NCI-H187 (cell line): Measurements from ENCODE around the gene OPALIN.
"Not testable (repeated sequence)": the region's sequence is repeated elsewhere in the genome, so short reads cannot be mapped to it uniquely, and the experiment has no call there.

Experiments
- DNase-seq, 2 experiments: peaks; one replicate each; lab custom pipeline; 2025; lab: John Stamatoyannopoulos, UW

Gene OPALIN

DNA sequence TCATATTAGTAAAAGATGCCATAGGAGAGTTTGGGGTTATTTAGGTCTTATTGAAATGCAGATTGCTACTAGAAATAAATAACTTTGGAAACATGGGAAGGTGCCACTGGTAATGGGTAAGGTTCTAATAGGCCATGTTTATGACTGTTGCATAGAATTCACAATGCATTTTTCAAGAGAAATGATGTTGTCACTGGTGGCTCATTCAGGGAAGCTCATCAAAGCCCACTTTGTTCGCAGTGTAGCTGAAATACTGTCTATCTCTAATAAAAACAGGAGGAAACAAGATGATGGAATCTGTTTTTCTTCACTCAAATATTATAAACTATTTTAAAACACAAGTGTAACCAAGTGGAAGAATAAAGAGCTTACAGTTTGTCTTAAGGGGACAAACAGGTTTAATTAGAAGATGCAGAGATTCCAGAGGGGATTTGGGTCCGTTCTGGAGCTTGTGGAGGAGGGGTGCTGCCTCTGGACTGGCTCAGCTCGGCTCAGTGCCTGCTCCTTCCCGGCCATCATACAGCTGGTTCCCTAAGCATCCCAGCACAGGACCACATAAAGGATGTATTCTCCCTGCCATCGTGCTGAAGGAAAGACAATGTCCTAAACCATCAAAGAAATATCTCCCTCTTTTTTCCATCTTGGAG lies 20.4 kb downstream of the OPALIN start:
- no peak for DNase-seq

- DNase-seq: no peak
Measured at GRCh38 chr10:96337106-96337505, 21.7 kb downstream of the OPALIN start.

GRCh38 chr10:96334616-96335526 lies 23.9 kb downstream of the OPALIN start:
- no peak for DNase-seq

DNA sequence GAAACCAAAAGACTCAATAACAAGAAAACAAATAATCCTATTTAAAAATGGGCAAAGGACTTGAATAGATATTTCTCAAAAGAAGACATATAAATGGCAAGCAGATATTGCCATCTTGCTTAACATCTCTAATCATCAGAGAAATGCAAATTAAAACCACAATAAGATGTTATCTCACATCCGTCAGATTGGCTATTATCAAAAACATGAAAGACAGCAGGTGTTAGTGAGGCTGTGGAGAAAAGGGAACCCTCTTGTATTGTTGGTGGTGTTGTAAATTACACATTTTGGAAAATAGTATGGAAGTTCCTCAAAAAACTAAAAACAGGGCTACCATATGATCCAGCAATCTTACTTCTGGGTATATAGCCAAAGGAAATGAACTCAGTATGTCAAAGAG lies 25.7 kb downstream of the OPALIN start:
- no peak for DNase-seq

GRCh38 chr10:96327462-96327861 lies 31.3 kb downstream of the OPALIN start:
- no peak for DNase-seq

- DNase-seq: no peak
Measured at GRCh38 chr10:96325719-96326373, 33.0 kb downstream of the OPALIN start.

DNA sequence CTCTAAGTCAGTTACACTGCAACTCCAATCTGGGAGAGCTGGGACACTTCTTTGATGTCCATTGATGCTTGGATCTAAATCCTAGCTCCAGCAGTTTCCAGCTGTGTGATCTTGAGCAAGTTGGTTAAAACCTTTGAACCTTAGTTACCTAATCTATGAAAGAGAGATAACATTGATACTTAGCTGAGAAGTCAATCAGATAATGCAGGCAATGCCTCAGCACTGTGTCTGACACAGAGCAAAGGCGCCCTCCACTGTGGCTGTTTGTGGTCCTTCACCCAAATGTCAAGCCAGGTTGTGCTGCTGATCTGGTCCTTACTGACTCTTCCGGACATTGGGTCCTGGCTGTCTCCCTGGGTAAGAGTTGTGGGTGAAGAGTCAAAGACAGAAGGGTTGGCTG lies 34.4 kb downstream of the OPALIN start:
- DNase-seq: no peak

- no peak for DNase-seq
Measured at GRCh38 chr10:96322275-96322674, 36.5 kb downstream of the OPALIN start.

- no peak for DNase-seq
Measured at GRCh38 chr10:96321822-96322221, 37.0 kb downstream of the OPALIN start.

DNA sequence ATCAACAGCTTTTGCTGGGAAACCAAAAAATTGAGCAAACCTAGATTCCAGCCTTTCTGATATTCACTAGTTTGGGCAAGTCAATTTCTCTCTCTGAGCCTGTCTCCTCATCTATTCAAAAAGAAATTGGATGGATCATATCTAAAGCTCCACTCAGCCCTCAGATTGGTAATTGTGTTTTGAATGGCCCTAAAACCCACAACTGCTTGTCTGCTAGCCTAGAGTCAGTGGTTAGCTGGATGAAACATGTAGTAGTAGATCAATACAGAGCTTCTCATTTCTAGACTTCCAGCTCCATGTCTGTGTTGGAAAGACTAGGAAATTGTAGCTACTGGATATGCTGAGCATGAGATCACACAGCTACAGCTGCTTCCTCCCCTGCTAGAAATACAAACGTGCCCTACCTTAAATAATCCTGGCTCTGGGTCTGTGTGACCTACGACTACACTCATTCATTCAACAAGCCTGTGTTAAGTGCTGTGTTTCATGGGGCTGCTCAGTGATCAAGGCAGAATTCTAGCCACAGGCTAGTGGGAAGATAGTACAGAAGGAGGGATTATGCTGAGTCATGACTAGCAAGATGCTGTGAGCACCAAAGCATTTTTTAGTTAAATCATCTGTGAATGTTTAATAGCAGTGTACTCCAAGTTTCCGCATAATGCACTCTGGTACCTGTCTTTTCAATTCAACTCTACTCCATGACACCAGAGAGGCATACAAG lies 38.9 kb downstream of the OPALIN start:
- no peak for DNase-seq

DNA sequence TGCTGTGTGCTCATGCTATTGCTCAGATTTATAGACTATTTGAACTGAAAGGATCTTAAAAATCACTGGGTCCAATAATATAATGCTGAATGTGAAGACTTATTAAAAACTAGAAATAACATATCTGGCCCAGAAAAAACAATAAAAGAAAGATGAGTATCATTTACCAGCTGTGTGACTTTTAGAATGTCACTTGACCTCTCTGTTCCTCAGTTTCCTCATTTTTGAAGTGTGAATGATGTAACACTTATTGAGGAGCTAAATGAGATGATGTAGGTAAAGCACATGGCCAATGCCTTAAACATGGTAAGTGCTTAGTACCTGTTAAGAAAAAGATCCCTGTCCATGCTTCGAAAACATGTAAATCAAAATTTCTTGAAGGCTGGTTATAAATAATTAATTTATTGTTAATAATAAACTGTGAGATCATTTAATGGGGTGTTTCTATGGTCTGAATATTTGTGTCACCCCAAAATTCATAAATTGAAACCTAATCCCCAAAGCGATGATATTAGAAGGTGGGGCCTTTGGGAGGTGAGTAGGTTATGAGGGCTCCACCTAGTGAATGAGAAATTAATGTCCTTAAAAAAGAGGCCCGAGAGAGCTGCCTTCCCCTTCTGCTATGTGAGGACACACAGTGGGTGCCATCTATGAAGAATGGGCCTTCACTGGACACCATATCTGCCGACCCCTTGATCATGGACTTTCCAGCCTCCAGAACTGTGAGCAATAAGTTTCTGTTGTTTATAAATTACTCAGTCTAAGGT lies 41.6 kb downstream of the OPALIN start:
- no peak for DNase-seq

DNA sequence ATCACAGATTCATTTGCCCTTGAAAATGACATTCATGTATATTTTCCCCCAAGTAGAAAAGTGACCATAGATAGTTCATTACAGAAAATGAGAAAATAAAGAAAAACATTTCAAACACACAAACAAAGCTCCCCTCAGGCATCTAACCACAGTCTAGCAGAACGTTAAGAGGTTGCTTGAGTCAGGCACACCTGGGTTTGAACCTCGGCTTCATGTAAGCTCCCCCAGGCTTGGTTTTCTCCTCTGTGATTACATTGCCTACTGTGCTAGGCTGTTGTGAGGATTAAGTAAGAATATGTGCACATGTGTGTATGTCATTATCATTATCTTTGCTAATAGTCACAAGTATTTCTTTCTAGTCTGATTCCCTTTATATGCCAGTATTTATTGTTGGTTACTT lies 45.5 kb downstream of the OPALIN start:
- DNase-seq: no peak

- DNase-seq: no peak
Measured at GRCh38 chr10:96311180-96311715, 47.6 kb downstream of the OPALIN start.

GRCh38 chr10:96310321-96310669 lies 48.5 kb downstream of the OPALIN start:
- DNase-seq: no peak

GRCh38 chr10:96309628-96310320 lies 49.0 kb downstream of the OPALIN start:
- no peak for DNase-seq

GRCh38 chr10:96308854-96309253 lies 49.9 kb downstream of the OPALIN start:
- DNase-seq: not testable (repeated sequence)

DNA sequence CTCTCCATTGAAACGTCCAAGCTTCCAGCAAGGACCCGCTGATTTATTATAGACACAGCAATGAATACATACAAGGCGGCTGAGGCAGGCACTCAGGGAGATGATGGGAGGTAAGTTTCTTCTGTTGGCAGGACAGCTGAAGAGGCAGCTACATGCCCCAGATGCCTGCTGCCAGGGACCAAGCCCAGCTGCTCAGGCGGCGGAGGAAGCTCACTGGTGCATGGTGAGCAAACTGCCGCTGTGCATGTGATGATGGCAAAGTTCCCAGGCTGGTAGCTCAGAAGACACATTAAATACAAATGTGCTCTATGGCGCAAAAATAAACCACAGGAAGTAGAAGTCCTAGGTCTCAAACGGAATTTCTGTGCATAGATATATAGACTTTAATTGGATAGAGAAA lies 52.3 kb downstream of the OPALIN start:
- peak in 1 of 2 experiments; percentile 10 for DNase-seq

DNA sequence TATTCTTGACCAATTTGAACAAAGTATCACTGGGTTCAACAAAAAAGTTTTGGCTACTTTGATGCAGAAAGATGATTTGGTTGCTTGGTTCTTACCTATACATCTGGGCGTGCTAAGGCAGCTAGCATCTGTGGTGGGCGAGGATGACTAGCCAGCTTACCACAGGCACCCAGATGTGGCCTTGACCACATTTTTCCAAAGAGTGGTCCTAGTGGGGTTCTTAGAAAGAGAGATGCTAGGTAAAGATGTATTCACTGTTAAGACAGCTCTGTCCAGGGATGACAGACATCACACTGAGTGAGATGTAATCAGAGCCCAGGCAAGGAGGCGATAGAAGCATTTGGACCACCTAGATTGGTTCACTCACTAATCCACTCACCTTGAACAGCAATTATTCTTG lies 53.8 kb downstream of the OPALIN start:
- no peak for DNase-seq

DNA sequence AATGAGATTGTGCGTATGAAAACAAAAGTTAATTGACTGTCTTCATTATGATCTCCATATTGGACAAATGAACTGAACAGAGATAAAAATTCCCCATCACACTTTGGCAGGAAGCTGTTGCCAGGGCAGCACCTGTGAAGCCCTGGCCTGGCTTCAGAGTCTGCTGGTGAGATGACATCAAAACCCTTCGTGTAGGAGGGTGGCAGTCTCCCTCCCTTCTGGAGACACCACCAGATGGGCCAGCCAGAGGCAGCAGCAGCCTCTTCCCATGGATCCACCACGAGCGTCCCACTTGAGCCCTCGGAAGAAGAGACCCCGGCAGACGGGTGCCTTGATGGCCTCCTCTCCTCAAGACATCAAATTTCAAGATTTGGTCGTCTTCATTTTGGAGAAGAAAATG lies 54.6 kb downstream of the OPALIN start, which contains the start of gene DNTT:
DNTT (plus strand) TSS at position 205 of the 400 bp plus-strand sequence; CDS start at position 269, 64 bp downstream.
- no peak for DNase-seq

- no peak for DNase-seq
Measured at GRCh38 chr10:96301616-96302015, 57.2 kb downstream of the OPALIN start.

DNA sequence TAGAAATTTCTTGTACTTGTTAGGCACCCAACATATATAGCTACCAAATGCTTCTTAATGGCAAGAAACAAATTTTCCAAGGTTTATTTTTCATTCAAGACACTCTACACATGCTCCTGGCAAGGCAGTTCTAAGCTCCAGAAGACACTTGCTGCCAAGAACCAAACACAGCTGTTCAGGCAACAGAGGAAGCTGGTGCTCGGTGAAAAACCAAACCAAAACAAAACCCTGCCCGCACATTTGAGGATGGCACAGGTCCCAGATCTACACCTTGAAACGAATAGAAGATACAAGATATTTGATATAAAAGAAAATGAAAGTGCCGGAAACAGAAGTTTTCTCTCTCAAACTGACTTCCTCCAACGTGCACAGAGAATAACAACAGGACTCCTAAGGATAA lies 59.4 kb downstream of the OPALIN start:
- DNase-seq: no peak
